Skin of body (tissue), 2 donors: ENCODE measurements around the gene ADD3. TPM values are rescaled to one million over a fixed set of nuclear protein-coding genes. Genes with fewer than 3 reads are reported as not detected.
"Not testable (repeated sequence)": the region's sequence is repeated elsewhere in the genome, so short reads cannot be mapped to it uniquely, and the experiment has no call there.

Experiments used
- DNase-seq: peaks from one replicate; lab custom pipeline; 2025; lab: John Stamatoyannopoulos, UW
- total RNA-seq: library from RNA; depleted of rRNA; stranded (reverse); fragments of >200 nt; gene quantifications from one replicate; pipeline ENCODE4 v1.2.3, GENCODE V29; 2014

ADD3 gene
- total RNA-seq, 1 donor from 2014 or later: 213 TPM

DNA sequence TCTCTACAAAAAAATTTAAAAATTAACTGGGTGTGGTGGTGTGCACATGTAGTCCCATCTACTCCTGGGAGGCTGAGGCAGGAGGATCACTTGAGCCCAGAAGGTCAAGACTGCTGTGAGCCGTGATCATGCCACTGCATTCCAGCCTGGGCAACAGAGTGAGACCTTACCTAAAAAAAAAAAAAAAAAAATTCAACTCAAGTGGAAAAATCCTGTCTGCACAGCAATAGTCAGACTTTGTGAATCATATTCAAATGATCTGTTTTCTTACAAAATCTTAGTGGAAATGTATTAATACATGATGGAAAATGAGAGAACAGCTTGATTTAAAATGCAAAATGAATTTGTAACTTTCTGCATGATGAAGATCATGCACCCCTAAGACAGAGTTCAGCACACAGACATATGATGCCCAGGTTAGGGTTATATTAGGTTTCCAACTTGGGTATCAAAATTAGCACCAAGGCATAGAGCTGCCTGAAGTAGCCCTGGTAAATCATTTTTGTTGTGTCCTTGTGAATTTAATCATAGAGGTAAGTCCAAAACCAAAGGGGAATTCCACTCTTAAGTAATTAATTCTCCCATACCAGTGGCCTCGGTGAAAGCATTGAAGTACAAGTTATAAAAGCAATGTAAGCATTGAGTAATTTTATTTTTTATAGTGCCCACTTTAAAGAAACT, 93.8 kb downstream of the ADD3 start:
- no peak for DNase-seq

DNA sequence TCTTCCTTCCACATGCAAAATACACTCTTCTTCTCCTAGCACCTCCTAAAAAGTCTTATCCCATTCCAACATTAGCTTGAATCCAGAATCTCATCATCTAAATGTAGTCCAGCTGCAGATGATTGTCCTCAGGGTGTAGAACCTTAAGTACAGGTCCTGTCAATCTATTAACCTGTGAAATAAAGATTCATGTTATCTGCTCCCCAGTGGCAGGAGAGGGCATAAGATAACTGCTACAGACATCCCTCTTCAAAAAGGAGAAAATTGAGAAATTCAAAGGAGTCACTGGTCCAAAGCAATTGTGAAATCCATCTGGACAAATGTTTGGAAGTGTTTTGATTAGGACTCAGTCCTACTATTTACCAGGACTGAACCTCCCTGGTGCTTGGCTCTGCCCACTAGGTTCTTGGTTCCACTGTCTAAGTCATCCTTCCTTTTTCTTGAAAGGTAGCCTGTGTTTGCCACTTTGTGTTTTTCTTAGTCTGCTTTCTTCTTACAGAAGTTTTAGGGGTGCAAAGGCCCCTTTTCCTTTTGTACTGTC, 96.2 kb downstream of the ADD3 start:
- DNase-seq: no peak

DNA sequence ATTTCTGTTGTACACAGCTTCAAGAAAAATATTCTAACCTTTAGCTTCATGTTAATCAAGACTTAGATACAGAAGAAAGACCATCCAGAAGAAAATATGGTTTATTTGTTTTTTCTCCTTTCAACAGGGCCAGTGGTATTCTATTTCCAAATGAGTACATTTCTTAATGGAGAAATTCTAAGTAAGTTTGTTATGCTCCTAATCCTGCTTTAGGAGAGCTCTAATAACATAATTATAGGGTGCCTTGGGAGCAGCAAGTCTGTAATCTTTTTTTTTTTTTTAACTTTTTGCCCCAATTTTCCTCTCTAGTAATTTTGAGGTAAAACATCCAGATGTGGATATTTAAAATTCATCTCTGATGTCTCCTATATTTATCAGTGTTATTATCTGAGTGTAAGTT, 98.1 kb downstream of the ADD3 start:
- DNase-seq: no peak

DNA sequence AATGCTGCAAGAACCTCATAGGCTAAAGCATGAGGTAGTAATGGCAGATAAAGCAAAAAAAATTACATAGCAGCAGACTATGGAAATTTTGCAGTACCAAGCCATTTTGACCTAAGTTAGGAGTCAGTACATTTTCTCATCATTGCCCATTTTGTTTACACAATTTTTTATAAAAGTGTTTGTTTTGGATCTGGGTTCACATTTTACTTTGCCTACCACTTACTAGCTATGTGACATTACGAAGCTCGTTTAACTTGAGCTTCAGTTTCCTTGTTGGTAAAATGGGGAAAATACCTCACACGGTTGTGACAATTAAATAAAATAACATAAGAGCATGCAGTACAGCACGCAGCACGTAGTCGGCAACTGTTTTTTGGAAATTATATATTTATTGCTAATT, 99.6 kb downstream of the ADD3 start:
- DNase-seq: no peak

DNA sequence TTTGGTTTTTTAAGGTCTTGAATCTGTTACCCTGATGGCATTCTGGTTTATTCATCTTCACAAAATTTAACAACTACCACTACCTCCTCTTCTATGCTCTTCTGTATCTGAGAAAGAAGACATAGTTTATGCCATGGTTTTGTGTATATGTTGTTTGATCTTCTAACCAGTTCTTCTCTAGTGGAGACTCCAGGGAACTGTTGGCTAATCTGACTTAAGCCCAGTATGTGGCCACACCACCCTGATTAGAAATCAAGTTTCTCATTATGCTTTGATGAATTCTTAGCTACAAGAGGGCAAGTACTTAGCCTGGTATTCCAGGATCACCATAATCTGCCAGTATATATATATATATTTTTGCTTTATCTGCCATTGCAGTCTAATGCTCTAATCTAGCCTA, 100.1 kb downstream of the ADD3 start:
- DNase-seq: no peak

DNA sequence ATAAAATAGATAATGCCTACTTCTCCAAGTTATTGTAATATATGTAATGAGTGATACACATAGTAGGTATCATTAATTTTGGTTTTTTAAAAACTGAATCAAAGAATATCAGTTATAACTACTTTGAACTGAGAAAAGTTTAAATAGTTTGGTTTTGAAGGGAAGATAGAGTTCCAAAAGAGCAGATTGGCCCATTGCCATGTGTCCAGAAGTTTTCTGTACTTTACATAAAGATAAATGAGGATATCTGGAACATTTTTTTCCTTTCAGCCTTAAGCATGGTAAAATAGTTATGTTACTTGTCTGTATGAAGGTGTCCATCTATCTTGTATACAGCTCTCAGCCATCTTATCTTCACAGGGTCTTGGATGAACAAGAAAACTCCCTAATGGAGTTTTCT, 101.7 kb downstream of the ADD3 start:
- no peak for DNase-seq

DNA sequence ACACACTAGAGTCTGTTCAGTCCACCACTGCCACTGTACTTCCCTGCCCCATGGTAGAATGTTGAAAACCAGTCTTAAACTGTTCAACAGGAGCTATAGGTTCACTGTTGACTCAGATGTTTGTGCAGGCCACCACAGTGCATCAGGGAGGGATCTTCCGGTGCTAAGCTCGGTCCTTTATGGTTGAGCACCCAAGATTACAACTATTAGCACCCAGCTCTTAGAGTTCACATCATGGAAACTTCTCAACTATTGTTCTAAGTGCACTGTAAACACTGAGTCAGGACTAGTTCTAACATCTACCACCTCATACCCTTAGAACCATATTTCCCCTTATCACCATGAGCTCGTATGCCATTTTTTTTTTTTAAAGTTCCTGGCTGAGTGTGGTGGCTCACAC, 102.6 kb downstream of the ADD3 start:
- no peak for DNase-seq

DNA sequence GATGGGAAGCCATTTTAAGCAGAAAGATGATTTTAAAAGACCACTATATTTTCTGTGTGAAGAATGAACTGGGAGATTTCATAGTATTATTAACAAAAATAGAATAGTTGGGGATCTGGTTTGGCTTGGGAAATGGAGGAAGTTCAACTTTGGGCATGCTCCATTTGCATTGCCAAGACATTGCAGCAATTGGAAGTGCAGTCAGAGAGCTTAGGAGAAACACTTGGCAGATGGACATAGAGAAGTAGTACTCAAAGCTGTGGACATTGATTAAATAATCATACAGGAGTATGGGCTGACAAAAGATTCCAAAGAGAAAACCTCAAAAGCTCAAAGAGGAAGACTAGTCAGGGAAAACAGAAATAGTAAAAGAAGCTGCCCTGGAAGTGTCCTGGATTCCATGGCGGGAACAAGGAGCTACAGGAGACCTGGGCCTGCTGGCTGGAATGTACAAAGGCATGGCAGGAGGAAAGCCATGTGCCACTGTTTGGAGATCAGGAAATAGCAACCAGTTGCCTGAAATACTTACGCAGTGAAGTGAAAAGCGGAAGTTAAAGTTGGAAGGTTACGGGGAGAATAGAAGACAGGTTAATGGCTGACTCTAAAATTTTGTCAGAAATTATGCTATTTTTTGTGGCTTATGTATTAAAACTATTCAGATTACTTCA, 106.0 kb downstream of the ADD3 start:
- DNase-seq: no peak

DNA sequence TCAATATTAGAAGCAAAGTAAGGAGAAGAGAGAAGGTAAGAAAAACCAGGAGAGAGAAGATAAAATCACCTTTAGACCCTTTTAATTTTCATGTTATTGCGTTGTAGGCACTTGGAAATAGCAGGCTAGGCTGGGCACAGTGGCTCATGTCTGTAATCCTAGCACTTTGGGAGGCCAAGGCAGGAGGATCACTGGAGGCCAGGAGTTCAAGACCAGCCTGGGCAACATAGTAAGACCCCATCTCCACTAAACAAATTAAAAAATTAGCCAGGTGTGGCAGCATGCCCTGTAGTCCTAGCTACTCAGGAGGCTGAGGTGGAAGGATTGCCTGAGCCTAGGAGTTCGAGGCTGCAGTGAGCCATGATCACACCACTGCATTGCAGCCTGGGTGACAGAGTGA, 106.9 kb downstream of the ADD3 start:
- DNase-seq: not testable (repeated sequence)

DNA sequence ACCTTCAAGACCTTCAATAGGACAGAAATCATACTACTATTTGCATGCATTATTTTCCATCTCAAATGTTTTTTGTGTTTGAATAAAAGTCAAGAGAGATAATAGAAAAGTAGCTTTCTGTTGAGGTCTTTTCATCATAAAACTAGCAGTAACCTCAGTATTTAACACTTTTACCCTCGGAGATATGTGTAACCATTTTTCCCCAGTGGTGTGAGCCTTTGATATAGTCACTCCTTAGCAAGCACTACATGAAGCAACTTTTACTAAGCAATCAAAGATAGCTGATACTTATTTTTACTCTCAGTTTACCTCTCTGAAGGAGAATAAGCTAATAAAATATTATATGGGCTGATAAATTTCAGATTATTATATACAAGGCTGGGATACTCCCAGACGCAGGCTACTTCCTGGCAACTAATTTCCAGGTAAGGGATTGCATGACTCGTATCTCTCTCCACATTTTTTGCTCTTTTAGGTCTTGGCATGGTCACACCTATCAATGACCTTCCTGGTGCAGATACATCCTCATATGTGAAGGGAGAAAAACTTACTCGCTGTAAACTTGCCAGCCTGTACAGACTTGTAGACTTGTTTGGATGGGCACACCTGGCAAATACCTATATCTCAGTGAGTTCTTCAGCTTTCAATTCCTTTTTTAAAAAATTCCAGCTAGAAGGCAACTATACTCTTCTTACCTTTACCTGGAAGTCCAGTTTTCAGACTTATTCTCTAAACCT, 108.2 kb downstream of the ADD3 start:
- DNase-seq: no peak

DNA sequence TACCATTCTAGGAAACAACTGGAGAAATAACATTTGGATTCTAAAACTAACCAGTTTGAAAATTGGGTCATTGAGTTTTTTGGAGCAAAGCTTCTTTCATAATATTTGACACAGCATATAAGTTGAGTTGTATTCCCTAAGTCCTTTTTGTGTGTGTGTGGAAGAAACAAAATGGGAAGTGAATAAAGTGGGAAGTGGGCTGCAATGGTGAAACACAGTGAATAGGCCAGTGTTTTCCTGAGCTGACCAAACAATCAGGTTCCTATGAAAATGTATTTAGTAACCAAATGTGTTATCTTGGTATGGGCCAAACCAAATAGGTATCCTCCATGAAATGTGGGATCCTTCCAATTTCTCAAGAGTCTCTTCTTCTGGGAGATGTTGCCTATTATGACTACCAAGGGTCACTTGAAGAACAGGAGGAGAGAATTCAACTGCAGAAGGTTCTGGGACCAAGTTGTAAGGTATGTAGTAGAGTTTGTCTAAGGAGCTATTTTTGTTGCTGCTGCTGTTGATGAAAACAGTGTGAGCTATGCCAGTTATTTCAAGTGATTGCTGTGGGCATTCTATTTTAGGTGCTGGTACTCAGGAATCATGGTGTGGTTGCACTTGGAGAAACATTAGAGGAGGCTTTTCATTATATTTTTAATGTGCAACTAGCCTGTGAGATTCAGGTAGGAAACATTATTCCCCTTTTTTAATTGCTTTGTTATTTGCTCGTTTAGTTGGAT, 111.3 kb downstream of the ADD3 start:
- no peak for DNase-seq

DNA sequence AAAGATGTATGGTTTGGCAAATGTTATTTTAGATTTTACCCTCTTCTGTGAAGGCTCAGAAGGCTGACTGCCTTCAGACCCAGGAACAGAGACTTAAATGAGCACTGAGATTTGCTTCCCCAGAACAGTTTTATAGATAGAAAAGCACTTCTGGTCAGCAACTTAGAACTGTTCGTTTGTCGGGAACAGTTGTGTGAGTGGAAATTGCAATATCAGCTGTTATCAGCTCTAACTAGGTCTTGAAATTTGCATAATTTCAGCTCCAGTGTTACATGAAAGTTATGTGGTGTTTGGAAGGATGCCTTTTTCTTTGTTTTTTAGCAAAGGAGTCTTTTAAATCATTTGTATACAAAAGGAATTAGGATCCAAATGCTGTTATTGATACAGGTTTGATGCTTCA, 115.8 kb downstream of the ADD3 start:
- no peak for DNase-seq

DNA sequence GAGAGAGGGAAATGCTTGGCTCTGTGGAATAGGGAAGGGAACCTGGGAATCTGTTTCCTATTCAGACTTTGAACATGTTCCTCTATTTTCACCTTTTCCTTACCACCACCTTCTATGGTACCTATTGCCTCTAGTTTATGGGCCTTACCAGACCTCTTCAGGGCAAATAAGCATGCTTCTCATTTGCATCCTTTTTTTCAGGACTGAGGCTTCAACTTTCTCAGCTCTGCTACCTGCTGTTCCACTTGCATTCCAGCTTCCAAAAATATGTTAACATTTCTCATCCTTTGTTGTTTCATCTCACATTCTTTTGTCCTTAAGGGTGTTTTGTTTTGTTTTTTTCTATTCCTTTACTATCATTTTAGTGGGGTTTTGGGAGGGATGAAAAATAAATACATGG, 121.7 kb downstream of the ADD3 start:
- DNase-seq: no peak

DNA sequence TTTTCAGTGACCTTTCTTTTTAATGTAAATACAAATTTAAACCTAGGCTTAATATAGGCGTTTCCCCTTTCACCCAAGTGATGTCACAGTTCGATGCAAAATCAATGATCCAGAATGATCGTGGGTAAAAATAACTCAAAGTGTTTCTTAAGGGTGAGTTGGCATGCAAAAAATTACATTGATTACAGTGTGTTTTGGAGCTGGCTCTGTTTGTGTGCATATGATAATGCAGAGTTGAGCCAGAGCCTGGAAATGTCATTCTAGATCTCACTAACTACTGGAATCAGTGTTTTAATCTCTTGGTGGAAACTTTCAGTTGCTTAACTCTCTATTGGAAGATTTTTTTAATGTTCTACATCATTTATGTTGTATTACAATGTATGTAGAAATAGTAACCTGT, 127.1 kb downstream of the ADD3 start:
- DNase-seq: no peak

DNA sequence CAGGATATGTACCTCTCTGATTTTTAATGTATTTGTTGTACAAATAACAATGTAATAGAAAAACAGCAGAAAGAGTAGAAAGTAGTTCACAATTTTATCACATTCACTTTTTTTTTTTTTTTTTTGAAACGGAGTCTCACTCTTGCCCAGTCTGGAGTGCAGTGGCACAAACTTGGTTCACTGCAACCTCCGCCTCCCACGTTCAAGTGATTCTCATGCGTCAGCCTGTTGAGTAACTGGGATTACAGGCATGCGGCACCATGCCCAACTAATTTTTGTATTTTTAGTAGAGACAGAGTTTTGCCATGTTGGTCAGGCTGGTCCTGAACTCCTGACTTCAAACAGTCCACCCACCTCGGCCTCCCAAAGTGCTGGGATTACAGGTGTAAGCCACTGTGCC, 128.1 kb downstream of the ADD3 start:
- DNase-seq: not testable (repeated sequence)

DNA sequence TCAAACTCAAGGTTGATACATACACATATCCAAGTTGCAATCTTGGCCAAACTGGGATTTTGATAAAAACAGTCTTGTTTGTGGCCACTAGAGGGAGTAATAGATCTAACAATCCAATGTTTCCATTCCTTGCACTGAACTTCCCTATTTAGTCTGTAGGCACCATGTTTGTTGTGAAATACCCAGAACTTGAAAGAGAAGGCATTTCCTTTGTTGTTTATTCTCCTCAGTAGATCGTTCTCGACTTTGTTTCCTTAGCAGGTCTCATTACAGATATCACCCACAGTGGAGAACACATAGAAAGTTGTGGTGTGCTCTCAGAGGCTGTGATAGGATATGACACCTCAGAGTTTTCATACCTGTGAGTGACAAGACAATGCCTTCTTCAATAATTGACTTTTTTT, 129.4 kb downstream of the ADD3 start:
- DNase-seq: peak; percentile 91

DNA sequence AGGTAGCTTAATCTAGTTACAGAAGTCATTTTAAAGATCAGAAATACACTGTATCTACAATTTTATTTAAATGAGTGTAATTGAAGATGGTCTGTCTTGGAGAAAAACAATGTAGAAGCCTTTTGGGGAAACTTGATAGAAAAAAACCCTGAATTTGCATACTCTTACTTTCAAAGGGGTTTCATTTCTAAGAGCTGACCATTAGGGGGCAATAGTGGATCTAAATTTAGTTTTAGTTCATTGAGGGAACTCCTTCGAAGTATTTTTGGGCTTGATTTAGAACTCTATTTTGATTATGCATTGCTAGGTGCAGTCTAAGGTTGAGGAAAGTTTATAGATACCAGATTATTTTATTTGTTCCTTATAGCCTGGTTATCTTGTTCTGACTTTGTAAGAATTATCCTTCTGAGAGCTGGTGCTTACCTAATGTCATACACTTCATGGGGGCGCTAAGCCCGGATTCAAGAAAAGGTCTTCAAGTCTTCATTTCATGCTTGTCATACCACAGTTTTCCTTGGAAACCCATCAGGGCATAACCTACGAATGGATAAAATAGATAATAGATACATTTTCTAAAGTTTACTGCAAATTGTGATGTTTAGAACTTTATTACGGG, 130.5 kb downstream of the ADD3 start:
- peak; percentile 21 for DNase-seq

DNA sequence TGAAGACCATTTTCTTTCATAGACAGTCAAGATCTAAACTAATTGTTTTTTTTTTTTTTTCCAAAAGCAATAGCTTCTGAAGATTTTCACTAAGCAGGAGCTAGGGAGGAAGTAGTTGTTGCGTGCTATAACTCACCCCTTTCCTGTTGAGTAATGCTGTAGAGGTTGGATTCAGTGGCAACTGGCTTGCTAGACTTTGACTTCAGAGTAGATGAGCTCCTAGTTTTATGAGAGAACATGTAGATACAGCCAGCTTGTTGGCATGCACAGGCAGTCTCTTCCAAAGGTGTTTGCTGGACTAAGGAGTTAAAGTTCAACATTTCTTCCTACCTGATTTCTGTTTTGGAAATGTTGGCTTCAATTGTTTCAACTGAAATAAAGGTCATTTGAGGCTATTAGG, 133.4 kb downstream of the ADD3 start:
- DNase-seq: no peak

DNA sequence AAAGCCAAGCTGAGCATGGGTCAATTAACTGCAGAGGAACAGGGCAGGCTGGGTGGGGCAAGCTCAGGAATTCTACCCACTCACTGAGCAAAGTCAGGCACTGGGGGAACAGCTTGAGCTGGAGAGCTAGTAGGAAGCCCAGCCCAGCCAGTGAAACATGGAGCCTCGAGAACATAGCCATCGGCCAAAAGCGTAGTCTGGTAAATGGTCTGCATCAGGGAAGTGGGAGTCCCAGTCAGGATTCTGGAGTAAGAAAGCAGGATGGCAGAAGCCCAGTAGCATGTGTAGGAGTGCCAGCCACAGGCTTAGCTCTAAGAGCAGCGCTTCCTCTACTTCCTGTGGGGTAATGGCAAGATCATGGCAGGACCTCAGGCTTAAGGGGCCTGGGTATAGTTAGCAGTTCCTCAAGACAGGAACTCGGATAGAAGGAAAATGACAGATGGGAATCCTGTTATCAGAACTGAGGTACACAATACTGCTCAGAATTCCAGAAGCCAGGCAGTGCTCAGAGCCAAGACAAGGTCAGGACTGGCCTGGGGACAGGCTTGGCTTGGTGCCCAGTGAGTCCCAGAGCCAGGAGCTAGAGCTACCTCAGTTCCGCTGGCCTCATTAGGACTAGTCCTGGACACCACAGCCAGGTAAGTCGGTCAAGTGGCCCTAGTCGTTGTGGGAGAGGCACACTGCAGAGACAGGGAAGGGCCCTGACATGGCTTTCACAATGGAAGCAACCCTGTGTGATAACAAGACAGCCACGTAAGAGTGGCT, 134.3 kb downstream of the ADD3 start:
- no peak for DNase-seq

DNA sequence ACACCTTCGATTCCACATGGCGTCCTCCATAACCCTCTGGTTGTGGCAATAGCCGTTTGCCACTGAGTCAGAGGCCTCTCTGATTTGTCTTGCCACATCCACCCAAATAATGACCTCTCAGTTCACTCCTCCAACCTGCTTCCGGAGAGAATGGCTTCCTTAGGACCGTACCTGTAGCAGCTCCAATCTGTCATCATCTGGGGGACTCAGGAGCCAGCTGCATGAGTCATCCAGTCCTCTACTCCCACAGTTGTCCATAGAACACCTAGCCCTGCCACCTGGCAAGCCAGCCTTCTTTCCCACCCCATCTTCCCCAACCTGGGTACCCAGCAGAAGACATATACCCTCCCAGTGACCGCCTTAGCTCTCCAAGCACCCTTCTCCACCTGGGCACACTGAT, 135.2 kb downstream of the ADD3 start:
- no peak for DNase-seq

DNA sequence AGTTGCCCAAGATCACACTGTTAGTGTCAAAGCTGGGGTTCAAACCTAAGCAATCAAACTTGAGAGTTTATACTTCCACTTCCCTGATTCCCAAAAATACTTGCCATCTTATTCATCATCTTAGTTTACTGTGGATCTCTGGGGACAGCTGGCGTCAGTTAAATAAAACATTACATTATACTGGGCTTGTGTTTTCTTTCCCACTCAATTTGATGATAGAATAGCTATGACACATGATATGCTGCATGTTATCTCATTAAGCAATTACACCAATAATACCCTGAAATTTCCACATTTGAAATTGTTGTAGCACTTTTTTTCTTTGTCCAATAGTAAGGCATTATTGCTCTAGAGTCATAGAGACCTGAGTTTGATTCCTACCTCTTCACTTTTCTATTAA, 136.7 kb downstream of the ADD3 start:
- DNase-seq: no peak
